Measurements from ENCODE around the gene CEP290.
"Not testable (repeated sequence)": the region's sequence is repeated elsewhere in the genome, so short reads cannot be mapped to it uniquely, and the experiment has no call there.

Gene CEP290

GRCh38 chr12:88142610-88142991 is 713 bp upstream of the CEP290 start:
- DNase-seq (ENCODE audit: low read depth in 2 of 2), result peak in 1 of 2 donors; percentile 8

GRCh38 chr12:88141425-88141773 is 489 bp downstream of the CEP290 start:
- no peak for DNase-seq (ENCODE audit: low read depth in 2 of 2)

GRCh38 chr12:88139711-88140110 is 2.2 kb downstream of the CEP290 start:
- DNase-seq (ENCODE audit: low read depth in 2 of 2), result not testable (repeated sequence)

- not testable (repeated sequence) for DNase-seq (ENCODE audit: low read depth in 2 of 2)
Observed at GRCh38 chr12:88133181-88133580, 8.7 kb downstream of the CEP290 start.

GRCh38 chr12:88132392-88132791 is 9.5 kb downstream of the CEP290 start:
- no peak for DNase-seq (ENCODE audit: low read depth in 2 of 2)

- no peak for DNase-seq (ENCODE audit: low read depth in 2 of 2)
Observed at GRCh38 chr12:88127855-88128254, 14.0 kb downstream of the CEP290 start.

- DNase-seq (ENCODE audit: low read depth in 2 of 2), result no peak
Observed at GRCh38 chr12:88127099-88127498, 14.8 kb downstream of the CEP290 start.

- DNase-seq (ENCODE audit: low read depth in 2 of 2), result no peak
Observed at GRCh38 chr12:88122666-88123065, 19.2 kb downstream of the CEP290 start.

GRCh38 chr12:88113871-88114270 is 28.0 kb downstream of the CEP290 start:
- DNase-seq (ENCODE audit: low read depth in 2 of 2), result no peak

GRCh38 chr12:88111074-88111652 is 30.7 kb downstream of the CEP290 start:
- no peak for DNase-seq (ENCODE audit: low read depth in 2 of 2)

GRCh38 chr12:88108021-88108420 is 33.9 kb downstream of the CEP290 start:
- DNase-seq (ENCODE audit: low read depth in 2 of 2), result no peak

- no peak for DNase-seq (ENCODE audit: low read depth in 2 of 2)
Observed at GRCh38 chr12:88093573-88093972, 48.3 kb downstream of the CEP290 start.

GRCh38 chr12:88092771-88093170 is 49.1 kb downstream of the CEP290 start:
- DNase-seq (ENCODE audit: low read depth in 2 of 2), result no peak

- DNase-seq (ENCODE audit: low read depth in 2 of 2), result no peak
Observed at GRCh38 chr12:88084210-88084609, 57.7 kb downstream of the CEP290 start.

- DNase-seq (ENCODE audit: low read depth in 2 of 2), result no peak
Observed at GRCh38 chr12:88083634-88084033, 58.3 kb downstream of the CEP290 start.

GRCh38 chr12:88081247-88081646 is 60.6 kb downstream of the CEP290 start:
- no peak for DNase-seq (ENCODE audit: low read depth in 2 of 2)

GRCh38 chr12:88067301-88067700 is 74.6 kb downstream of the CEP290 start:
- no peak for DNase-seq (ENCODE audit: low read depth in 2 of 2)

- no peak for DNase-seq (ENCODE audit: low read depth in 2 of 2)
Observed at GRCh38 chr12:88063375-88063774, 78.5 kb downstream of the CEP290 start.

- no peak for DNase-seq (ENCODE audit: low read depth in 2 of 2)
Observed at GRCh38 chr12:88062474-88062873, 79.4 kb downstream of the CEP290 start.

- no peak for DNase-seq (ENCODE audit: low read depth in 2 of 2)
Observed at GRCh38 chr12:88058719-88059077, 83.2 kb downstream of the CEP290 start.

GRCh38 chr12:88057994-88058718 is 83.7 kb downstream of the CEP290 start:
- no peak for DNase-seq (ENCODE audit: low read depth in 2 of 2)

- no peak for DNase-seq (ENCODE audit: low read depth in 2 of 2)
Observed at GRCh38 chr12:88056571-88056970, 85.3 kb downstream of the CEP290 start.

- no peak for DNase-seq (ENCODE audit: low read depth in 2 of 2)
Observed at GRCh38 chr12:88052686-88053085, 89.2 kb downstream of the CEP290 start.

- DNase-seq (ENCODE audit: low read depth in 2 of 2), result no peak
Observed at GRCh38 chr12:88044035-88044434, 97.9 kb downstream of the CEP290 start.

All from stimulated activated CD8-positive, alpha-beta memory T cell treated with anti-CD3 and anti-CD28 coated beads, Interleukin-7, amount 100 ng/mL, for 1 hour (primary cell).